GM18499 (cell line): ENCODE measurements around the gene TEX2.

ENCODE experiments used
- ATAC-seq: cut with Tn5 transposase; IDR thresholded peaks from one replicate; pipeline ENCODE4 v1.9.1; 2021; ENCODE audit warnings: moderate number of reproducible peaks; ENCODE audit not compliant: insufficient read depth, unreplicated experiment

TEX2 gene

GRCh38 chr17:64149196-64149595 lies 113.9 kb downstream of the TEX2 start:
- ATAC-seq, result no peak

DNA sequence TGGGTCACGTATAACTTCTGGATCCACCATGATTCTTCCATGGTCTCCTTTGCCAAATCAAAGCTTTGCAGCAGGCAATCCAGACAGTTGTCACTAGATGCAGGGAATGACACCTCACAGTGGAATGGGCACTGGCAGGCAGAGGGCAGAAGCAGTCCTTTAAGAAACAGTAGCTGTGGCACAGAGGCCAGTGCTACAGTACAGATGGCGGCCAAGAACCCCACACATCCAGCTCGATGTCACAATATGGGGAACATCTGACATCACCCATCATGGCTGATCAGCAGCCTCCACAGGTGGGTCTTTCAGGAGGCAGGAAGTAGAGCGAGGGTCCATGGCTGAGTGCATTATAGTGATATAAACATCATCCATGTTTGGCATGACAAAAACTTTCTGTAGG lies 114.4 kb downstream of the TEX2 start:
- no peak for ATAC-seq

DNA sequence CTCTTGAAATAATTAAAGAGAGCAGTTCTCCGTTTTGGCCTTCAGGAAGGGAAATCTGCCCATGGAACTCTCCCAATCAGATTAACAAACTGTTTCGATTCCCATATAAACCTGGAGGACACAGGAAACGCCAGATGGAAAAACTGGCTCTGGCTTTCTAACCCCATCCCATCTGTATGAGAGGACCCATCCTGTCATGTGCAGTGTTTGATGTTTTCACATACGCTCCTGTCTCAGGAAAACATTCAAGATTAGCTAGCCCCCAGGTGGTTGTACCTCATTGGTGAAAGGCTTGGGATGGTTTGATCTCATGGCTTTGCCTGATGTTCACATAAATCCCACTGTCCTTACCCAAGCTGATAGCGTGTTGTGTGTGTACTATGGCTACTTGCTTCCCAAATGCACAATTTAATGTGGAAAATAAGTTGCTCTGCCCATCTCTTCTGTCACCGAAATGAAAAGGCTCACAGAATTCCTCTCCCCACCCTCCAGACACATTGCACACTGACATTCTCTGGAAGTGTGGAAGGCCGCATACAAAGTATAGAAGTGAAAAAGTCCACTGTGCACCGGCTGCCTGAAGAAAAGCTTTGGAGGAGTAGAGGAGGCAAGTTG lies 114.9 kb downstream of the TEX2 start:
- ATAC-seq, result no peak

GRCh38 chr17:64147110-64148016 lies 115.7 kb downstream of the TEX2 start:
- no peak for ATAC-seq

DNA sequence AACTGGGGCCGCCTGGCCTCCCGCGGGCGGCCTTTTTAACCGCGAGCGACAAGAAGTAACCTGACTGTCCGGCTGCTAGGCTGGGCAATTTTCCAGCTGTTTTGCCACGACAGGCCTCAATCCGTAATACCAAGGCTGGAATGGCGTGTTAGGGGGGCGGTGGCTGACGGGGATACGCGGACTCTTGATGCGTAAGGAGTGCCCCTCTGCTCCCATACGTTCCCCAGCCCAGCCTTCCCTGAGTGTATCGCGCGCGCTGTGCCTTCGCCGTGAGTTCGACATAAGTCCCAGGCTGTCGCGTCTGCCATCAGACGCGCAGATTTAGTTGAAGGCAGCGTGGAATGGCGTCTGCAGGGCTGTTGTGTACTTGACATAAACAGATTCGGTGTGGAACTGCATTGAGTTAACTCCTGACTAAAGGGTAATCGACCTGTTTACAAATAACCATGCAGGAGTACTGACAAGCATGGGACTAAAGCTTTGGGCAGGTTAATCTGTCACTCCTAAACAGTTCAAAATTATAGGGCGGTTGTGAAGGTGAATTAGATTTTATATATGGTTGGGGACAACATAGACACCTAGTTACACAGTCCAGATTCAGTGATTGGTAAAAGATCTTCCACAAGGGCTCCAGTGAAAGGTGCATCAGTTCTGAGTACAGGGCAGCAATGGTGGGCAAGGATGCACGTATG lies 116.5 kb downstream of the TEX2 start:
- ATAC-seq, result no peak

DNA sequence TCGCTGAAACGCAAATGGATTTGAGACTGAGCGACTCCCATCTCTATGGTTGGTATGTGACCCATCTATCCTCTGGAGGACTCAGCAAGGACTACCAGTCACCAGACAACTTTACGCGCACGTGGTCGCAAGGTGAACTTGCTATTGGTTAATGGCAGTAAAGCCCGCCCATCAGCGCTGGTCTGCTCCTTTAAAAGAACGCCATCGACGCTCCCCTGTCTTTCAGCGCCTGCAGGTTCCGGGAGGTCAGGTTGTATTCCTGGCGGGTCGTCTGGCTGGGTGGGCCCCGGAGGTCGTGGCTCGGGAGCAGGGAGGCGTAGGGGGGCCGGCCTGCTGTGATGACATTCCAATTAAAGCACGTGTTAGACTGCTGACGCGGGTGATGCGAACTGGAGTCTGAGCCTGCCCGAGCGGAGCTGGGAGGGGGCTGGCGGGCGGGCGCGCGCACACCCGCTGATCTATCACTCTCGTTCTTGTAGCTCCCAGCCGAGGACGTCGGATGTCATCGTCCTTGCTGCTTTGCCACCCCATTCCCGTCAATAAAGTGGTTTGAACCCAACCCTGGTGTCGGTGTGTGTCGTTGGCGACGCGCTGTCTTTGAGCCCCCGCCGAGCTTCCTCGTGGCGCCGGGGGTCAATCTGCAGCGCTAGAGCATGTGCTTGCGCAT lies 117.2 kb downstream of the TEX2 start:
- ATAC-seq, result peak; percentile 89

DNA sequence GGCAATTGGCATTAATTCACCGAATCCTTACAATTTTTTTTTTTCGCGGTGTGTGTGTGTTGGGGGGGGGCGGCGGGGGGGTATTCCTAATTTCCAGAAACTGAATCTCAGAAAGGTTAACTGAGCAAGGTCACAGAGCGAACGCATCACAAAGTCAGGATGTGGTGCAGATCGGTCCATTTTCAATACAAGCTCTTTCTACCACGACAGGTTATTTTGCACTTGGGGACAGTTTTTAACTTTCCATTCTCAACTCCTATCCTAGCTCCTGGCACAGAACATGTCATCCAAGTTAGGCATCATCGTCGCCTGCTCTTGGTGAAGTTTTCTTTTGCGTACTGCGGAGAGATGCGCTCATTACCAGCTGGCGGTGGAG lies 117.7 kb downstream of the TEX2 start:
- peak; percentile 4 for ATAC-seq

DNA sequence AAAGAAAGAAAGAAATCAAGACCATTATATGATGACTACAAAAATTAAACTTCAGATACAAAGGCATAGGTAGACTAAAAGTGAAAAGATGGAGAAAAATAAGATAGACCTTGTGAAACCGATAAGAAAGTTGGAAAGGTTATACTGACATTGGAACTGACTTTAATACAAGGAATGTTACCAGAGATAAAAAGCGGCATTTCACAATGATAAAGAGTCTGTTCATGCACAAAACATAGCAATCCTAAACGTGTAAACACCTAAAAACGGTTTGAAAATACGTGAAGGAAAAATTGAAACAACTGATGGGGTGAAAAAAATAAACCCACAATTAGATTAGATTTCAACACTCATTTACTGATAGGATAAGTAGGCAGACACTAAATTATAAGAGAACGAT lies 123.5 kb downstream of the TEX2 start:
- ATAC-seq, result no peak

GRCh38 chr17:64138441-64138840 lies 124.6 kb downstream of the TEX2 start:
- ATAC-seq, result no peak

- no peak for ATAC-seq
Measured at GRCh38 chr17:64135000-64135399, 128.1 kb downstream of the TEX2 start.

GRCh38 chr17:64134216-64134970 lies 128.7 kb downstream of the TEX2 start:
- no peak for ATAC-seq

DNA sequence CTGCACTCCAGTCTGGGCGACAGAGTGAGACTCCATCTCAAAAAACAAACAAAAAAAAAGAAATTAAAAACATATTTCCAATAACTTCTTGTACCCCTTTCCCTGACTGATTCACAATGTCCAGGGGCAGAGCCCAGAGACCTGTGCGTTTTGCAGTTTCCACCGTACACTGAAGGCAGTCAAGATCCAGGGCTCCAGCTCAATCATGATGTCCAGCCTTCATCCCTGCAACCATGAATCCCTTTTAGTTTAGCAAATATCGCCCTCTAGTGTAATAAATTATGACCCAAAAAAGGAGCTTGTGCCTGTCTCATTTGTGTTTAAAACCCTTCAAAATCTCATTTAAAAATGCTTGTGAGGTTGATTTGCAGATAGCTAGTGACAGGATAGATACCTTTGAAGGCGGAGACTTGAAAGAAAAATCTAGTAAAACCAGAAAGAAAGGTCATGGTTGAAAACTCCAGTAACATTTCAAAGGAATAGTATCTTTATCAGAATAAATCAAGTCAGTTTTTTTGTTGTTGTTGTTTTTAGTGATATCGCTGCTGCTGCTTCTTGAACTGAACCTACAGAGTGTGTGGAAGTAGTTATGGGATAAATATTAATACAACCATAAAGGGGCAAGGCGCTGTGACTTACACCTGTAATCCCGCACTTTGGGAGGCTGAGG lies 129.4 kb downstream of the TEX2 start:
- ATAC-seq, result no peak

GRCh38 chr17:64131606-64132270 lies 131.3 kb downstream of the TEX2 start:
- ATAC-seq, result no peak

- ATAC-seq, result peak; percentile 17
Measured at GRCh38 chr17:64130559-64131001, 132.5 kb downstream of the TEX2 start.

DNA sequence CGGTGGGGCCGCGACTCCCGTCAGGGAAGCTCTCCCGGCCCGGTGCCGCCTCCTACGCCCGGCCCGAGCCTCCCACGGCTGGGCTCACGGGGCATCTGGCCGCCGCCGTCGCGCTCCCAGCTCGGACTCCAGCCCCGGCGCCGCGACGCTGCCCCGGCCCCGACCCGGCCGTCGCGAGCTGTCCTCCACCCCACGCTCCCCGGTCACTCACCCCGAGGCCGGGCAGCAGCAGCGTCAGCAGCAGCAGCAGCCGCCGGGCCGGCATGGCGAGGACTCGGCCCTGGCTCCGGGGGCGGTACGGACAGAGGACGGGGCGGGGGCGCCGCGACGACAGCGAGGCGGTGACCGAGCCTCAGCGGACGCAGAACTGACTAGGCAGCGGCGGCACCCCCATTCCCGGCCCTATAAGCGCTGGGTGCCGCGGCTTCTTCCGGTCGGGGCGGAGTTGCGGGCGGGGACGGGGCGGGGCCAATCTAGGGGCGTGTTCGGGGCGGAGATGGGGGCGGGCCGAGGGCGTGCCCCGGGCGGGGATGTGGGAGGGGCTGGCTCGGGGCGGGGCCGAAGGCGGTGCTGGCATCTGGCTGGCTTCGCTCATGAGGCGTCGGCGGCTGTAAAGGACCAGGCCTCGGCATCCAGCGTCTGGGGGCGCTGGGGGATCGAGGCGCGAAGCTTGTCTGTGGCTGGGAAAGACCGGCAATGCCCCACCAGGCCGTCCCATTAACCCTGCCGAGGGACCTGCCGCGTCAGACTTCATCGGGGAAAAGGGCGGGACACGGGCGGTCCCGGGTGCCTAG lies 133.1 kb downstream of the TEX2 start, which contains the start of gene ERN1:
Gene ERN1 (minus strand): TSS at position 380 of the 794 bp plus-strand sequence. CDS start 115 bp downstream, at position 265.
- ATAC-seq, result peak; percentile 33

GRCh38 chr17:64129515-64129764 lies 133.6 kb downstream of the TEX2 start:
- no peak for ATAC-seq

- ATAC-seq, result no peak
Measured at GRCh38 chr17:64128787-64129514, 134.1 kb downstream of the TEX2 start.

DNA sequence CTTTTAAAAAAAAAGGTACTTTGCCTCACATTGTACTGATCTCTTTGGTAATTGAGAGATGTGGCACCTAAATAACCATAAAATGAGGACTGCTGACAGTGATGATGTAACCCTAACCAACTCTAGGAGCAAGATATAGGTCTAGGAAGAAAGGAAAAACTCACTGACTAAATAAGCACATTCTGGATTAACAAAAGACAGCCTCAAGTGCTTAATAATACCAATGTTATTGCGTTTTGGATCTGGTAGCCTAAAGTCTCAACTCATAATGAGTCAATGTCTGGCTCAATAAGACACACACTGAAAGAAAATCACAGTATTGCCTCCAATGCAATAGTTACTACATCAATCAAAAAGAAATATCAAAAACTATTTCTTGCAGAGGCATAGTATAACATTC lies 136.1 kb downstream of the TEX2 start:
- no peak for ATAC-seq
